ENCODE measurements around the gene KIF18B. TPM values are rescaled to one million over a fixed set of nuclear protein-coding genes. Genes with fewer than 3 reads are reported as not detected.

Gene KIF18B
- total RNA-seq, 1 donor from 2014 or later, result 2.8 TPM

DNA sequence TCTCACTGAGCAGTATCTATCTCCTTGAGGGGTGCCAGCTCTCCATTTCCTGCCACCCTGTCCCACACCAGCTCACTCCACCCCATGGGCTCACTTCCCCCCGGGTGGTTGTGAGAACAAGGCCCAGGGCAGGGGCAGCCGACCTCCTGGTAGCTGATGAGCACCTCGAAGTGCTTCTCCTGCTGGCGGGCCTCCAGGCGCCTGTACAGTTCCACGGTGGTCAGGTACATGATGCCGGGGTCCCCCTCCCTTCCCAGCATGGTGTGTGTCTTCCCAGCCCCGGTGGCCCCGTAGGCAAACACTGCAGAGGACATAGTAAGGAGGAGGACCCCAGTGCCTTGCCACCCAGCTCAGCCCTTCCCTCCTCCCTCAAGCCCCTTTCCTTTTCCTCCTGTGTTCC is 12.5 kb downstream of the KIF18B start:
- DNase-seq, result no peak

DNA sequence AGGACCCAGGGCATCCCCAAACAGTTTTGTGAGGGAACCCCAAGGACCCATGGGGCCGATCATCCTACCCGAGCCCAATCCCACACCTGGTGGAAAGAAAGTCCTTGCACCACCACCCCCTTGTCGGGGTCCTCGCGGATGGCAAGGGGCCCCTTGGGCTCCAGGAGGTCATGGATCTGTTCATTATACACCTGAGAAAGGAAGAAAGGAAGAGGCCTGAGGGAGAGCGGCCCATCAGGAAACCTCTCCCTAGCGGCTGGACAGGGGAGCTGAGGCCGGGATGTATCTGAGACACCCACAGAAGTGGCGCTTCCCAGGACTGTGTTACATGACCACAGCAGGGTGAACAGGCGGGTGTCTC is 12.8 kb downstream of the KIF18B start:
- no peak for DNase-seq

DNA sequence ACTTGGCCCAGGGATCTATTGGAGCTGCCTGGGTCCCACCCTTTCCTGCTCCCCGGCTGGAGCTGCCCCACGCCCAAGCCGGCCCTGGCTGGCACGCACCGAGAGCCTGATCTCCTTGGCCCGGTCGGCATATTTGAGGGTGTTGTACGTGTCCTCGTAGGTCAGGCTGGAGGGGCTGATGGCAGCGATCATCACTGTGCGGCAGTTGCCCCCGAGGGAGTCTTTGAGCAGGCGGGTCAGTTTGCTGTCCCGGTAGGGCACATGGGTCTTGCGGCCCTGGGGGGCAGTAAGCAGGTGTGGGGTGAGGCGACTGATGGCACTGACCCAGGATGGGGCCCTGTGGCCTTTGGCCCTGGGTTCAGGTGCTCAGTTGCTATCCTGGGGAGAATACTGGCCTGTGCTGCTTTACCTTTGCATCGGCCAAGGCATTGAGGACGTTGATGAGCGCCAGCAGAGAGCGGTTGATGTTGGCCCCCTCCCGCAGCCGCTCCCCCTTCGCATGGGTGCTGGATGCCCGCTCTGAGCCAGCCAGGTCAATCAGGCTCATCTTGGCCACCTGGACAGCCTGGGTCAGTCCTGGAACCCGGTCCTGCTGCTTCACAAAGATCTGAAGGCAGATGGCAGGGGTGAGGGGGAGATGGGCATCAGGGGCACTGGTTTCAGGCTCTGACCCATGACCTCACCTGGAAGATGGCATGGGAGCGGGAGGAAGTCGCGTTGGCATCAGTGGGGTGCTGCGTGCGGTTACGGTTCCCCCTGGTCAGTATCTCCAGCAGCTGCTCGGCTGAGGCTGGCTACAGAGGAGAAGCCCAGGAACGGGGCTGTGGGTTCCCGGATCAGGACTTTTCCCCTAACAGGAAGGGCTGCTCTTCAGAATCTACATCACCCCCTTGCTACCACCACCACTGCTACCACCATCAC is 13.5 kb downstream of the KIF18B start:
- no peak for DNase-seq

DNA sequence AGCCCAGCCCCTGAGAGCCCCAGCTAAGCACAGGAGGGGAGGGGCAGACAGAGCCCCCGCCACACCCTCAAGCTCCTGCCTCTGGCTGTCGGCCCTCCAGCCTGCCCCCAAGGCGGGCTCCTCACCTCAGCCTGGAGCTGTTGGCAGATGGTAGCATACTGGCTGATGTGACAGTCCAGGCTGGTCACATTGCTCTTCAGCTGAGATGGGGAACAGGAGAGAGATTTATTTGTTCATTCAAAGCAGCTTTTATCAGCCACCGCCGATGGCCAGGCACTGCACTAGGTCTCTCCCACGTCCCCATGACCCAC is 14.8 kb downstream of the KIF18B start:
- DNase-seq, result no peak

DNA sequence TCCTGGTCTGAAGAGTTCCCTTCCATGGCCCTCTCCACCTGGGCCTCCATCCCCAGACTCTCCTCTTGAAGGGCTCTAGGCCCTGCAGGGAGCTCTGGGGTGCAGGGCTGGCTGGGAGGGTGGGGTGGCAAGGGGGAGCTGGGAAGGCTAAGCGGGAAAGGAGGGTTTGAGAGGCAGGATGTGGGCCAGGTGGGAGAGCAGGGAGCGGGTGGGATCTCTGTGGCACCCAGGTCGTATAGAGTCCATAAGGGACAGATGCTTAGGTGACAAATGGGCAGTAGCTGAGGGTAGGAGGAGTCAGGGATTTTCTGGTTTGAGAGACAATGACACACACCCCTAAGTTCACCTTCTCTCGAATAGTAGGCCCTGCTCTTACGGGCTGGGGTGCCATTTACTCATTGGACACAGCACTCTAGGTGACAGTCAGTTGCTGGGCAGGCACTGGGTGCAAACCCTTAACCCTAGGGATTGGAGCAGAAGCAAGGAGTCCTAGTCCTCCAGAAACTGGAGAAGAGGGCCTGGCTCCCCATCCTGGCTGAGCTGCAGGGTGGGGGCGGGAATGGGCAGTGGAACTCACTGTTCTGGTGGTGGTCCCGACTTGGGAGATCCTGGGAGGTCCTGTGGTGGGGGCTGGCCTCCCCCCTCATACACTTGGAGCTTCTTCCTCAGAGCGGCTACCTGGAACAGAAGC is 15.3 kb downstream of the KIF18B start:
- no peak for DNase-seq

DNA sequence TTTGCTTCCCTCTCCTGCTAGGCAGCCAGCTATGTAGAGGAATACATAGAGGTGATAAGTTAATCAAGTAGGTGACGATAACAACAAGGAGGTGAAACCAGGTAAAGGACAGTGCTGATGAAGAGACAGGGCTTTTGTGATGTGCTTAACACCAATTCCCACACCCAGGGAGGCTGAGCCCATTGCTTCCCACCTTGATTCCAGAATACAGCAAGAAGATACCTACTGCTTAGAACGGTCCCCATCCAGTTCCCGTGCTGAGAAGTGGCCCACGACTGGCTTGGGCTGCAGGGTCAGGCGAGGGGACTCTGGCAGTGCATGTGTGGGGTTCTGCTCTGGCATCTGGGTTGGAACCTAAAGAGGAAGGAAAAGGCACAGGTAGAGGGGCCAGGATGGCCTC is 16.2 kb downstream of the KIF18B start:
- DNase-seq, result no peak

DNA sequence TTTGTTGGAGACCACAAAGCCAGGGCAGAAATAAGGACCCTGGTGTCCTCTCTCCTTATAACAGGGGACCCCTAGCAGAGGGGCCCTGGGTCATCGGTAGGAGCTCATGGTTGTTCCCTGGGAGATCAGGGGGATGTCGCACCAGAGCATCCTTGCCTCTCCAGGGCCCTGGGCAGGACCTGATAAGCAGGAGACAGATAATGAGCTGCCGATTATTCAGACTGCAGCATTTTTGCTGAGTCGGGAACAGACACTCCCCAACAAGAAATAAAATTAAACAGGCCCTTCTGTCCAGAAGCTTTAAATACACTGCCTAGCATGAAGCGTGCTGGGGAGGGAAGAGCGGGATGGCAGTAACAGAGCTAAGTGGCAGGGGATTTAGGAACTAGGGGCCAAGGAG is 16.9 kb downstream of the KIF18B start:
- DNase-seq, result no peak

DNA sequence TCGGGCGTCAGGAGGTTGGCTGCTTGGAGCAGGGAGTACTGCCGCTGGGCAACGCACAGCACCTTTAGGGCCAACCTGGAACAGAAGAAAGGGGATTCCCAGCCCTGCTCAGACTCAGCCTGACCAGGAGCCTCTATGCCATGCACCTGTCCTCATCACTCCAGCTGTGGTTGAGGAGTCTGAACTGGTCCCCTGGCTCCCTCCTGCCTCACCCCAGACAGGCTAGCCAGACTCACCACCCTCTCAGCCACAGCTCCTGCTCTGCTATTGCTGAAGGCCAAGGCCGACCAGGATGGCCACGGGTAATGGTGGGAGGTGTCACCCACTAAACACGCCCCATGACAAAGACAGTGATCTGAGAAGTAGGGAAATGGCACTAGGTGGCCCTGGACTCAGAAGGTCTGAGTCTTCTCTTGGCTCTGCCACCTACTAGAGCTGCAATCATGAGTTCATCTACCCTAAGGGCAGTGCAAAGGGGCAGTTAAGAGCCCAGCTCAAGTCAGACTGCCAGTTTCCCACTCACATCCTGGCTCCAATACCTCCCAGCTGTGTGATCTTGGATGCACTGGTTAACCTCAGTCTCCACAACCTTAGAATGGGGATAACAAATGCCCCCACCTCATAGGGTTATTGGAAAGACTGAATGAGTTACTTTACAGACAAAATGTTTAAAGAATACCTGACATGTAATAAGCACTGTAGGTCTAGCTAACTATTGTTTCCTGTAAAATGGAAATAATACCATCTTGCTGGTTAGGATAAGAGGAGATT is 18.4 kb downstream of the KIF18B start:
- DNase-seq, result no peak

DNA sequence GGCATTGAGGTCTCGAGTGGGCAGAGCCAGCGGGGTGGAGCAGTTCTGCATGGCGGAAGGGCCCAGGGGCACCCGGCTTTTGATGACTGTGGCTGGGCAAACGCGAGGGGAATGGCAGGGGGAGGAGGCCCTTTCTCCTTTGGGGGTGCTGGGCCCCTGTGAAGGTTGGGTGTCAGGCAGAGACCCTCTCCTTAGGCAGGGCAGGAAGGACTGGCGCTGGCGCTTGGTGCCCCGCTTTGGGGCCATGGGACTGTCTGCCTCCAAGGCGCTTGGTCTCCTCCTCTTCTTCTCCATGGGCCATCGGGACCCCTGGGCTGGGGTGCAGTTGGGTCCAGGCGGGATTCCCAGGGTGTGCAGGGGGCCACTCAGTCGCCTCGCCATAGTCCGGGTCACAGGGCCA is 19.4 kb downstream of the KIF18B start:
- DNase-seq, result no peak

DNA sequence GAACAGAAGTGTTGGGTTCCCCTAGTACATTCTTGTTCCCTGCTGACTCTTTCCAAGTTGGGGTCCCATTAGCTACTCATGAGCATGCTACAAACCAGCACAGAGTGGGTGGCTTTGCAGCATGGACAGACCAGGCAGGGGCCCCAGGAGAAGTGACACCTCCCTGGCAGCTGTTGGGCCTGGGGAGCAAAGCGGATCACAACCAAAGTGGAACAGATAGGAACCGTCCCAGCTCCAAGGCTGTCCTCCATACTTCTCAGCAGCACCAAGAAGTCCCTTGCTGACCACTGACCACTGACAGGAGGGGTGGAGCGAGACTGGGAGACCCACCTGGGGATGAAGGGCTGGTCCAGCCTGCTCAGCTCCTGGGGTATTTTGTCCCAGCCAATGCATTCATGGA is 19.9 kb downstream of the KIF18B start:
- no peak for DNase-seq

DNA sequence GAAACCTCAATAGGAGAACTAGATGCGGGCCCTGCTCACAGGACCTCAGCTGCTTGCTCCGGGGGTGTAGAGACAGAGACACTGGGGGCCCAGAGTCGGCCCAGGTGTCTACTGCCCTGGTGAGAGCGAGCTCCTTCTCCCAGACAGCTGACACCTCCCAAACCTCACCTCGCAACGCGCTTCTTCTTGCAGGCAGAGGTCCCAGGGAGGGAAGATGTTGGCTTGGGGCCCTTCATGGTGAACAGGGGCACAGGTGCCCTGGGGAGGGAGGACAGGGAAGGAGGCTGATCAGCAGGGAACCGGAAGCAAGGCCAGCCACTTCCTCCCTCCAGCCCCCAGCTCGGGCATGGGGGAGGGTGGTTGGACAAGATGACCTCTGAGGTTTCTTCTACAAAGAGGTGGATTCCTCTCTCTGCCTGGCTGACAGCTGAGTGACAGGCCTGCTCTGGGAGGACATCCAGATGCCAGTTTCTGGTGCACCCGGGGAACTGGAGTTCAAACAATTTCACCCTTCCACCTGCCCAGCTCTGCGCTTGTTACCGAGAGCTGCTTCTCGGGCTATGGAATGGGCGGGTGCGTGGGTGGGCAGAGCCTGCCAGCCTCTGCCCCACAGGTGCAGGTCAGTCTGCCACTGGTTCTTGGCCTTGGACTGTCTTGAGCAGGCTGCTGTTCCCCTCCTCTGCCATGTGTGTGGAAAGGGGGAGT is 20.6 kb downstream of the KIF18B start:
- no peak for DNase-seq

DNA sequence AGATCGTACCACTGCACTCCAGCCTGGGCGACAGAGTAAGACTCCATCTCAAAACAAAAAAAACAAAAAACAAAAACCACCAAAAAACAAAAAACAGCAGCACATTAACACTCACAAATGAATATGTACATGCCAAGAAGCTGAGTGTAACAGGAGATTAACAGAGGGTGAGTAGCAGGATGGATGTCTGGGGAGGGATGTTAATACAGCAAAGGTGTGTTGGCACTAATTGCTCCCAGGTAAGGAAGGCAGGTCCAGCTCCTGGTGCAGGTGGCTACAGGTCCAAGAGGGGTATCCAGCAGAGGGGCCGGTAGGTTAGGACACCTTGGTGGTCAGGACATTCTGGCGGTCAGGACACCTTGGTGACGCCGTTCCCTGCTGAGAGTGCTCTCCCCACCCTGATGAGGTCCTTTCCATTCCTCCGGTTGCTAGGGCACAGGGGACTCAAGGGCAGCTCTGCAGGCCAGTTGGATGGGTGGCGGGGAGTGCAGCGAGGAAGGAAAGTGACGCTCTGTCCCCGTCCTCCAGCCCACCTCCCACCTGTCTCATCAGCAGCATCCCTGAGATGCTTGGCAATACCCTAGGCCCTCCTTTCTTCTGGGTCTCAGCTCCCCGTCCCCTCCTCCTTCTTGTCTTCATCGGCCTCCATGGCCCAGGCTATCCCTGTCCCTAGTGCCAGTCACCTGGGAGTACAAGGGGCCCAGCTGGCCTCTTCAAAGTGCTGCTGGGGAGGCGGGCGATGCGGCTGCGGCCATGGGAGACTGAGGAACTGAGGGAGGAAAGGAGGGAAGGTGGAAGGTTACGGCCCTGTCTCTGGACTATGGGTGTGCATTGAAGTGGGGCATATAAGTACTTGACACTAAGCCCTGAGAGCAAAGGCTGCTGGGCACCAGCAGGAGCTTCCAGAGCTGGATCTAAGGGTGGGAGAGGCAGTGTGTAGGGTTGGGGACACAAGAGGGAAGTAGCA is 21.6 kb downstream of the KIF18B start:
- no peak for DNase-seq

DNA sequence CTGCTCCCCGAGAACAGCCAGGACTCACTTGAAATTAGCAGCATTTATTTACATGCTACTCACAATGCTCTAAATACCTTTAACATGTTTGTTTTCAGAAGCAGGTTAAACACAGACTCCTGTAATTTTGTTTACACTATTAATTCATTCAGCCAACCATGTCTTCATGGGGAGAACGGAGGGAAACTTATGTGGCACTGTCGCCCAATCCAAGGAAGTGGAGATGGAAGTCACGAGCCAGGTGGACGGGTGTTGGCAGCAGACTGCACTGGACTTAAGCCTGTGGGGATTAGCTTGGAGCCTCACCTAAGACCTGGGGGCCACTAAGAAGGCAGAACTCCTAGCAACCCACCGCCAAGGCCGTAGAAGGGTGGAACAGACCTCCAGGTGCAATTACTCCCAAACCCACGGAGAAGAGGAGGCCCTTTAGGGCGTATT is 23.4 kb downstream of the KIF18B start:
- no peak for DNase-seq

DNA sequence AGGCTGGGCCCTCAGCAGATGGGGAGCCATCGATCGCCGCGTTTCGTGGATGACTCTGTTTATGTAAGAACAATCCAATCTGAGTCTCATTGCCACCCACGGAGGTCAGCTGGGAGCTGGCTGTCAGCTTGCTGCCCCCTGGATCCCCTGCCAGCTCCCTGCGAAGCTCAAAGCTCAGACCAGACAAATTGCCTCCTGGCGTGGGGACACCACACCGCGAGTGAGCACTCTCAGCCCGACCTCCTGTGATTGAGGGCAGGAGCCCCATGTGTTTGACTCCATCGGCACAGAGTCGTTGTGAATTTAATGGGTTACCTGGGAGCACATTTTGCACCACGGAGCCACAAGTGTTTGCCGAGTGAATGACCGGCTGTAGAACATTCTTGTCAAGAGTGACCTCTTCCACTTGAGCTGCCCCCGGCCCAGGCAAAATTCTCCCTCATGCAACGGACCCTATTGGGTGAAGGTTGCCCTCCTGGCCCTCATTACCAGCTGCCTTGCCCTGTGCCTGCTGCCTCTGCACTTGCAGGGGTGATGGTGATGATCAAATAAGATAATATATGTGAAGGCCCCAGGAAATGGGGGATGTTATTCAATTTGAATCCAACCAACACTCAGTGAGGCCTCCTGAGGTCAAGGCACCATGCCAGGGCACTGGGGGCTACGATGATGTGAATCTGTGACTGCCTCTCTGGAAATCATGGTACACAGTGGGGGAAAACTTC is 24.7 kb downstream of the KIF18B start:
- DNase-seq, result no peak

DNA sequence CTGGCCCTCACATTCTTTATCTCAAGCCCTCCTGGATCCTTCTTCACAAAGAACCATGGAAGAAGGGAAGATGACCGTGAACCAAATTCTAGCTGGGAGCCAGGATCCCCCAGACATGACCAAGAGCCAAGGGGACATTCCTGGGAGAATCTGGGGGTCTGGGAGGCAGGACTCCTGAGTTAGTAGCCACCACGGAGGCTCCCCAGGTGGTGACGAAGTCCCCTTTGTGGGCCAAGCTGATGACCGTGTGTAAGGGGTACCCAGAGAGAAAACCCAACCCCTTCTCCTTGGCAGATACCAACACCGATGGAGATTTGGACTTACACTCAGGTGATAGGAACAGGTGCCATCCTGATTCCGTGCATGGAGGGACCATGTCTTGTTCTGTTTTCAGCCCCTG is 25.4 kb downstream of the KIF18B start:
- DNase-seq, result no peak

DNA sequence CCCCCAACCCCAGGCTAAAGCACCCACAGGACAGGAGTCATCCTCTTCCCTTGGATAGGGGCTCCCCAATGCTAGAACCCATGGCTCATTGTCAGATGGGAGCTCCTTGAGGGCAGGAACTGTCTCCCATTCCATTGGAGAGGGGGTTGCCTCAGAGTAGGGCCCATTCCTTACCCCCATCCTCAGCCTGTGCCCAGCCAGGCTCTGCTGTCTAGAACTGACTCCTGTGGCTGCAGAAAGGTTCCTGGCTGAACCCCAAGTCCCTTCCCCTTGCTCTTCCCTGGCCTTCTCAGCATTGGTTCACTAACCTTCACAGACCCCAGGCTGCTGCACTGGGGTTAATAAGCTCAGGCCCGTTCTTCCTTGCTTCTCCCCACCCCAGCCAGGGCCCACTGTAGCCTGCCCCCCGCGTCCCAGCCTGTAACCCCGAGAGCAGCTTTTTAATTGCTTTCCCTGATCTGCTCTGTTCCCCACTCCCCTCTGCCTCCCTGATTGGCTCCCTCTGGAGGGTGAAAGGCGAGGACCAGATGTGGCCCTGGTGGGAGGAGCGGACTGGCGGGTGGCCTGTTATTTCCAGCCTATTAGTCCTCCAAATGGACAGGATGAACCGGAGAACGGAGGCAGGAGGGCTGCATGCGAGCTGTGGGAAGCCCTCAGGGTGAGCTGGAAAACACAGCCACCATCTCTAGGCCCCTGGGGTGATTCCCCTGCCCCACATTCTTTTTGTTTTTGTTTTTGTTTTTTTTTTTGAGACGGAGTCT is 26.3 kb downstream of the KIF18B start:
- DNase-seq, result no peak

DNA sequence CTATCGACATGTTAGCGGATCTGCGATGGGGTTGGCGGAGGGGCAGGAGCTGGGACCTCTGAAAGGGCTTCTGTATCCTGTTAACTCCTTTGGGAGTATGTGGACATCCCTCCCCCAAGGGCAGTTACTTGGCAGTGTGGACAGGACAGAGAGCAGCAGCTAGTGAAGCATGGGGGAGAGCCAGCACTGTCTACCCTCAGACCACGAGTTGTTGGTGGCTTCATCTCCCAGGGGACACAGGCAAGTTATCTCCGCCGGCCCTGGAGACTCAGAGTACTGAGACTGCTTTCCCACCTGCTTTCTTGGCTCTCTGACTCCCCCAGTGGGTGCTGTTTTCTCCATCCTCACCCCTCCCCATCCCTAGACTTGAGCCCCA is 27.0 kb downstream of the KIF18B start:
- DNase-seq, result no peak

DNA sequence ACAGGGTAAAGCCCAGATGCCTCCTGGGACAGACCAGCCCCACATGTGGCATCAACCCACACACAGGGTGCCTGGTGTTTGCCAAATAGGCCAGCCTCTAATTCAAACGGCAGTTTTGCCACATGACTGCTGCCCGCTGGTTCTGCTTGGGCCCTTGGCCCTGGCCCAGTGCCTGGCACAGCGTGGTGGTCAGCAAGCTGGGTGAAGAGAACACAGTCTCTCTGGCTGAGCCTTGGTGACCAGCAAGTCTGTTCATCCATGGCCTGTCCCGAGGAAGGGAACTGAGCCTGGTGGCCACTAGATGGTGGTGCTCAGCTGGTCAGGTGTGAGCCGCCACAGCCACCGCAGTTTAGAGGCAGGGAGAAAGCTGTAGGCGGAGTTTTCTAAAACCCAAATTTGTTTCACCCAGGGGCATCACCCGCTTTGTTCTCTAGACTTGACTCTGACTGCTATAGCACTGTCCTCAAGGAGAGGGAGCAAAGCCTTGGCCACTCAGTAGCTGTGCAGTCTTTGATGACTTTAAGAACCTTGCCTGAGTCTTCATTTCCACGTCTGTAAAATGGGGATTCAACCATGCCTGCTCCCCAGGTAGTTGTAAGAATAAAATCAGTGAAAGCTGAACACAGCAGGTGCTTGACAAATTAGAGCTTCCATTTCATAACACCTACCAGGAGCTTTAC is 27.5 kb downstream of the KIF18B start:
- no peak for DNase-seq

DNA sequence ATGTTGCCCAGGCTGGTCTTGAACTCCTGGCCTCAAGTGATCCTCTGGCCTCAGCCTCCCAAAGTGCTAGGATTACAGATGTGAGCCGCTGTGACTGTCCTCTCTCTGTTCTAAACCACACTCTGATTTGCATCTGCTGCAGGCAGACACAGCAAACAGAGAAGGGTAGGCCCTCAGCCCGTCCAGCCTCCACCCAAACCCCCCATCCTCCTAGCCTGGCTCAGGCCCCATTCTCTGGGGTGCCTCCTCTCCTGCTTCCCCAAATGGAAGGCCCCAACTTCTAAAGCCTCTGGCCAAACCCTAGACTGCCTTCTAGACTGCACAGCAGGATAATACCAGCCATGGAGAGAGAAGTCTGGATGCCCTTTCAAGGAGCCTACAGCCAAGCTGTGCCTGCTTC is 28.2 kb downstream of the KIF18B start:
- no peak for DNase-seq

All from skin of body (tissue), 2 donors.